ENCODE measurements around the gene IL21R.
A peak's percentile ranks its signal among the peaks of the same experiment; 100 is the strongest.
"Not testable (repeated sequence)": the region's sequence is repeated elsewhere in the genome, so short reads cannot be mapped to it uniquely, and the experiment has no call there.

The IL21R gene

DNA sequence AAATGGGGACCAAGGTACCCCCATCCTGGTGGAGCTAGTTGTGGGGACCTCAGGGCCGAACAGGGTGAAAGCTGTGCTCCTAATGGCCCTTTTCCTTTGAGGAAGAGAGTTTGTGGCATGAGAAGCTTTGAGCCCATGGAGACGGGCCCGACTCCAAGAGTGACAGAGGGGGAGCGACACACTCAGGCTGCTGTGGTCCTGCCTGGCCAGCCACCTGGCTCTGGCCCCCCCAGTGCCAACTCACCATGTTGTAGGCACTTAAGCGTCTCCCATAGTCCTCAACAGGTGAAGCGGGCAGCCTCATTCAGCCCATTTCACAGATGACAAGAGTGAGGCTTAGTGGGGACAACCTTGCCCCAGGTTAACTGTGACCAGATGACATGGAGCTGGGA is 1.6 kb downstream of the IL21R start:
- no peak for DNase-seq

DNA sequence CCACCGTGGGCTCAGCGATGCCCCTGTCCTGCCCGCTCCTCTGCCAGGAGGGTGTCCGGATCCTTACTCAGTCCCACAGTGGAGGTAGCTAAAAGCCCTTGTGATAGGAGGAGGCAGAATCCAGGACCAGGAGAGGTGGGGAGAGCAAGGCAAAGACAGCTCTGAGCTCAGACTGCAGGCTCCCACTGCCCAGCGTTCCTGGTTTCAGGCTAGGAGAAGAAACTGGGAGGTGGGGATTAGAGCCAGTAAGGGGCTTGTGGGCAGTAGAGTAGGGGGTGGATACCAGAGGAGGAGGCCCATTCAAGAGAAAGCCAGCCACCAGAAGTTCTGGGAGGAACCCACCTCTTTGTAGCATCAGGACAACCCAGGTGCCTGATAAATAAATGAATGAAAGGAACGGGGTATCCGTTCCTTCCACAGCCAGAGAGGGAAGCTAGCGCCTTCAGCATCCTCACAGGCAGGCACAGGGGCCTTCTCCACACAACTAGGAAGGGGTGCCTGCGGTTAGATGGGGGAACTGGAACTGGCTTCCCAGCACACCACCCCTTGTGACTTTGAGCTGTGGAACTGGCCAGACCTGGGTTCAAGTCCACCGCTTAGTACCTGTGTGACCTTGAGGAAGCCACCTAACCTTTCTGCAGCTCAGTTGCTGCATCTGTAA is 2.3 kb downstream of the IL21R start:
- no peak for DNase-seq

DNA sequence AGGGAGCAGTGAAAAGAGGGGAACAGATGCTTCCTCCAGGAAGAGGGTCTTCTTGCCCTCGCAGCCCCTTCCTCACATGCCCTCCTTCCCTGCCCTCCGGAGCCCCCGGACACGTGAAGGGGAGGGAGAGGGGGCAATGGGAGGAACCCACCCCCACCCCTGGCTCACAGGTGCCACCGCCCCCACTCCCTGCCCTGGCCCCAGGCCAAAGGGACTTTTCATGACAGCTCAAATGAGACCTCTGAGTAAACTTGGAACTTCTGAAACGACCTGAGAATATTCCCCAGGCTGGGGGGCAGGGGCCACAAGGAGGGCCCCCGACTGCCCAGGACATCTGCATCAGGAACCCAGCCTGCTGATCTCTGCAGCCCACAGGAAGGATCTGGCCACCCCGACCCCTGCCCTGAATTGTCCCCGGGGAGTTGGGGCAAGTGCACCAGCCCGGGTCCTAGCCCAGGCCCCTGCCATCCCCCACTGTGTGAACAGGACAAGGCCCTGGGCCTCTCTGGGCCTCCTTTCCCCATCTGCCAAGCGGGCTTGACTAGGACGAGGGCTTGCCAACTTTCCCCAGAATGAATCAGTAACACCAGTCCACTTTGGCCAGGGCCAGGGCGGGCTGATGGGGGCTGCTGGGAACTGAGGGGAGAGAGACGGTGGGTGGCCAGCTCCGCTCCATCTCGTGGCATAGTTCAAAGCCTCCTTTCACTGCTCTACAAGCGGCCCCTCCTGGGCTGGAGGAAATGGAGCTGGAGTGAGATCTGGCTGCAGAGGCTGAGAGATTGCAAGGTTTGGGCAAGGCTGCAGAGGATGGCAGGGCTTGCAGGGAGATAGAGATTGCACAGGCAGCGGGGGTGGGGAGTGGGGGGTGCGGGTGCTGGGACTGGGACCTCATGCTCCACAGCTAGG is 3.8 kb downstream of the IL21R start:
- DNase-seq = no peak

DNA sequence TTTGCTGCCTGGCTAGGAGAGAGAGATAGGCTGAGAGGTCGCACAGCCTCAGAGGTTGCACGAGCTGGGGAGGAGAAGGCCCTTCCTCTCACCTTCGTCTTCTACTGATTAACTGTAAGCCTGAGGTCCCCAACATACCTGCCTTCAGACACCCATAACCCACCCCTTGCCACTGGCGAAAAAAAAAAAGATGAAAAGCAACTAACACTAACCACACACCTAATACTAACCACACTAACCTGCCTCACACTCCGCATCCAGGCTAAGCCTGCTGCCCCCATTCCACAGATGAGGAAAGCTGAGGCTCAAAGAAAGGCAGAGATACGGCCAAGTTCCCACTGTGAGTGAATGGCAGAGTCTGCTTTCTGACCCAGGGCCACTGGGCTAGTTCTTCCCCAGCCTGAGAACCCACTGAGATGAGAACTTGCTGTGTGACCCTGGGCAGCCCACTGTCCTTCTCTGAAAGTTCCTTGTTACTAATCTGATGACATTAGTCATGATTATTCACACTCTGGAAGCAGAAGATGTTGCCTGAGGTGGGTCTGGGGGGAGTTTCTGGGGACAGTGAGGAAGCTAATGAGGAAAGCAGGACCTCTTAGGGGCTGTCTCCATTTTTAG is 4.6 kb downstream of the IL21R start:
- no peak for DNase-seq

DNA sequence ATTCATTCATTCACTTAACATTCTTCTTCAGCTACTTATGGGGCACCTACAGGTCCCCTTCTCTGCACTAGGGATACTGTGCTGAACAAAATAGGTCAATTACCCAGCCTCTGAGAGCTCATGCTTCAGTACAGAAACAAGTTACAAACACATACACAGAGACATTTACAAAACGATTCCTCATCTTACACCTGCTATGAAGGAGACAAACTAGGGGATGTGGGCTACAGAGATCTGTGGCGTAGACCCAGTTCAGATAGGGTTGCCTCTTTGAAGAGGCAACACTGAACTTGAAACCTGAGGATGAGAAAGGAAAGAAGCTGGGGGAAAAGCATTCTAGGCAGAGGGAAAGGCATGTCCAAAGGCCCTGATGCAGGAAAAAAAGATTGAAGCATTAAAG is 5.2 kb downstream of the IL21R start:
- DNase-seq = no peak

DNA sequence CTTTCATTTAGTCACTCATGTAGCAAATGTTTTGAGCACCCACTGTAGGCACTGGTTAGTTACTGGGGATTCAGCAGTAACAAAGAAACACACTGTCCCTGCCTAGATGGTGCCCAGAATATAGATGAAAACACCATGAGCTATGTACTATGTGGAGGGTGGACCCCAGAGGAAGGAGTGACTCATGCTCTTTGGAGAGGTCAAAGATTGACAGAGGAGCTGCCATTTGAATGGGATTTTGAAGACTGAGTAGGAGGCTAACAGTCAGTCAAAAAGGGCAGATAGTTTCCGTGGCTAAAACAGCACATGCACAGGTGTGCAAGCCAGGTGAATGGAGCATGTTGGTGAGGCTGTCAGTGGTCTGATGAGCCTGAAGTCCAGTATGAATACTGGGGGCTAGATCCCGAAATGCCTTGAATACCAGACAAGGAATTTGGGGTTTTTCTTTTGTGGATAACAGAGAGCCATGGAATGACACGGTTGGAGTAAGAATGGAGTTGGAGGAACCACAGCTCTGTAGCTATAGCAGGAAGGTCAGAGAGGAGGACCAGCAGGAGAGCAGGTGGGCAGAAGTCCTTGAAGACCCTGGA is 6.1 kb downstream of the IL21R start:
- no peak for DNase-seq

DNA sequence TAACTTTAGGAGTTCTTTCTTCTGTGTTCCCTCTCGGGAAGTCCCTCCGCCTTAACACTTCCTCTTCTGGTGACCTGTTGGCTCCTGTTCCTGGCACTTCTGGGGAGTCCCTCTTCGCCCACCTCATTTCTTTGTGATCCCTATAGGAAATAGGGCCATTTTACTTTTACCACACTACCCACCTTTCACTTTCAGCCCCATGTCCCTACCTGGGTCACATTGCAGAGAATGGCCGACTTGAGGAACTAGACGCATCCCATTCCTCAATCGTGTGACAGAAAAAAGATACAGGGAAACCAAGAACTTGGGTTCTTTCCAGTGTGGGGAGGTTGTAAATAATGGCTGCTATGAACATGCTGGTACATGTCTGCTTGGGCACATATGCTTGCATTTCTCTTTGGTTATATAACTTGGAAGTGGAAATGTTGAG is 6.6 kb downstream of the IL21R start:
- peak; percentile 19 for DNase-seq

DNA sequence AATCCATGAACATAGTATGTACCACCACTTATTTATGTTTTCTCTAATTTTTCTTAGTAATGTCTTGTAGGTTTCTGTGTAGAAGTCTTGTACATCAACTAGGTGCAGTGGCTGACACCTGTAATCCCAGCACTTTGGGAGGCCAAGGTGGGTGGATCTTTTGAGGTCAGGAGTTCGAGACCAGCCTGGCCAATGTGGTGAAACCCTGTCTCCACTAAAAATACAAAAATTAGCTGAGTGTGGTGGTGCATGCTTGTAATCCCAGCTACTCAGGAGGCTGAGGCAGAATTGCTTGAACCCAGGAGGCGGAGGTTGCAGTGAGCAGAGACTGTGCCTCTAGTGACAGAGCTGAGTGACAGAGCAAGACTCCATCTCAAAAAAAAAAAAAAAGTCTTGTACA is 8.0 kb downstream of the IL21R start:
- DNase-seq = not testable (repeated sequence)

DNA sequence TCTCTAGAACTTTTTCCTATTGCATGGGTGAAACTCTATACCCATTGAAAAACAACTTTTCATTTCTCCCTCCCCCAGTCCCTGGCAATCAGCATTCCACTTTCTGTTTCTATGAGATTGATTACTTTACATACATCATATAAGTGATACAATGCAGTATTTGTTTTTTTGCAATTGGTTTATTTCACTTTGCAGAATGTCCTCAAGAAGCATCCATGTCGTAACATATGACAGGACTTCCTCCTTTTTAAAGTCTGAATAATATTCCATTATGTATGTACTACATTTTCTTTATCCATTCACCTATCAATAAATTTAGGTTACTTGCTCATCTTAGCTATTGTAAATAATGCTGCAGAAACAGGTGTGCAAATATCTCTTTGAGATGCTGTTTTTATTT is 8.8 kb downstream of the IL21R start:
- no peak for DNase-seq

DNA sequence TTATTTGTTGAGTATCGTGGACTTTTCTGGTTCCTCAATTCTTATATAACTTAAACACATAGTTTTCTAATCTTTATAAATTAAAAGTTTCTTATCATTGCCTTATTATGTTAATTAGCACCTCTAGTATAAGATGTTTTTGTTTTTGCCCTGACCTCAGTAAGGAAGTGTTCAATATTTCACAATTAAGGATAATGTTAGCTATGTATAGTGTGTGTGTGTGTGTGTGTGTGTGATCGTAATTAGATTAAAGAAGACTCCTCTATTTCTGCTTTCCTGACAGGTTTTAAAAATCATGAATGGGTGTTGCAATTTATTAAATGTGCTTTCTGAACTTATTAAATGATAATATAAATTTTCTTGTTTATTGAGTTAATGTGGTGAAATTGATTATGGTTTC is 12.0 kb downstream of the IL21R start:
- DNase-seq = no peak

DNA sequence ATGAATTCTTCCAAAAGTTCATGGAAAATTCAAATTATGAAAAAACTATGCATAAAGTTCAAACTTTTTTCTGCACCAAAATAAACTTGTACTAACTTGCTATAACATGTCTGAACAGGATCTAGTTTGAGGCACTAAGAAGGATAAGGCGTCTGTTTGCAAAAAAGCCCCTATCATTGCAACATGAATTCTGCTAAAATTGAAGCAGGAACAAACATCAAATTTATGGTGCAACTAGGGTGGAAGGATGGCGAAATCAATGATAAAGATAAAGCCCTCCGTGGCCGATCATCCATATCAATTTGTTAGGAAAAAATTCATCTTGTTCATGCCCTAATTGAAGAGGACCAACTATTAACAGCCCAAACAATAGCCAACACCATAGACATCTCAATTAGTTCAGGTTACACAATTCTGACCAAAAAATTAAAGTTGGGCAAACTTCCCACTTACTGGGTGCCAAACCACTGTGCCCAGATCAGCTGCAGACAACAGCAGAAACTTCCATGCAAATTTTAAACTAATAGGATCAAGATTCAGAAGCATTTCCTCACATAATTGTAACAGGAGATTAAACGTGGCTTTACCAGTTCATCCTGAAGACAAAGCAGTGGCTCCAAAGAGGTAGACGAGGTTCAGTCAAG is 12.9 kb downstream of the IL21R start:
- DNase-seq = no peak

DNA sequence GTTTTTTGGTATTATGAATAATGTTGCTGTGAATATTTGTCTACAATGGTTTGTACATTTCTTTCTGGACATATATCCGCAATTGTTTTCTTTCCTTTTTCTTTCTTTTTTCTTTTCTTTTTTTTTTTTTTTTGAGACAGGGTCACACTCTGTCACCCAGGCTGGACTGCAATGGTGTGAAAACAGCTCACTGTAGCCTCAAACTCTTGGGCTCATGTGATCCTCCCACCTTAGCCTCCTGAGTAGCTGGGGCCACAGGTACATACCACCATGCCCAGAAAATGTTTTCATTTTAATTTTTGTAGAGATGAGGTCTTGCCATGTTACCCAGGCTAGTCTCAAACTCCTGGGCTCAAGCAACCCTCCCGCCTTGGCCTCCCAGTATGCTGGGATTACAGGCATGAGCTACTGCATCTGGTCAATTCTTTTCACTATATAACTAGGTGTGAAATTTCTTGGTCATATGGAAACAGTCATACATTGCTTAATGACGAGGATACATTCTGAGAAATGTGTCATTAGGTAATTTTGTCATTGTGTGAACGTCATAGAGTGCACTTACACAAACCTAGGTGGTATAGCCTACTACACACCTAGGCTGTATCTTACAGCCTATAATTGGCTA is 15.2 kb downstream of the IL21R start:
- no peak for DNase-seq

DNA sequence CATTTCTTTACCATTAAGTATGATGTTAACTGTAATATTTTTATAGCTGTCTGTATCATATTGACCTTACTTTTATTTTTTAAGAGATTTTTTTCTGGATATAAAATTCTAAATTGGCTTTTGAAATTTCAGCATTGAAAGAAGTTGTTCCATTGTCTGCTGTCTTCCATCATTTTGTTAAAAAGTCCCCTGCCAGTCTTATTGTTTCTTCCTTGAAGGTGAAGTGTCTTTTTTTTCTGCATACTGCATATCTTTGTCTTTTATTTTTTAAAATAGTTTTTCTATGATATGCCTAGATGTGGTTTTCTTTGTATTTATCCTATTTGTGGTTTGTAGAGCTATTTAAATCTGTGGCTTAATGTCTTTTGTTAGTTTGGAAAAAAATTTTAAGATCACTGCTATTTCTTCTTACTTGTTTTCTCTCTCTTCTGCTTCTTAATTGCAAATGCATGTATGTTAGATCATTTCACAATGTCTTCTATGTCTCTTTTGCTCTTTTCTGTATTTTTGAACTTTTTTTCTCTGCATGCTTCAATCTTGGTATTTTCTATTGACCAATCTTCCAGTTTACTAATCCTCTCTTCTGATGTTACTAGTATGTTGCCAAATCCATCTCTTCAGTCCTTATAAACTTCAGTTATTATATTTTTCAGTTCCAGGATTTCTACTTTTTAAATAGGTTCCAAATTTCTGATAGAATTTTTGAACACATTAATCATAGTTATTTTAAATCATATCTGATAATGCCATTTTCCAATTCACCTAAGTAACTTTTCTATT is 20.2 kb downstream of the IL21R start:
- no peak for DNase-seq

DNA sequence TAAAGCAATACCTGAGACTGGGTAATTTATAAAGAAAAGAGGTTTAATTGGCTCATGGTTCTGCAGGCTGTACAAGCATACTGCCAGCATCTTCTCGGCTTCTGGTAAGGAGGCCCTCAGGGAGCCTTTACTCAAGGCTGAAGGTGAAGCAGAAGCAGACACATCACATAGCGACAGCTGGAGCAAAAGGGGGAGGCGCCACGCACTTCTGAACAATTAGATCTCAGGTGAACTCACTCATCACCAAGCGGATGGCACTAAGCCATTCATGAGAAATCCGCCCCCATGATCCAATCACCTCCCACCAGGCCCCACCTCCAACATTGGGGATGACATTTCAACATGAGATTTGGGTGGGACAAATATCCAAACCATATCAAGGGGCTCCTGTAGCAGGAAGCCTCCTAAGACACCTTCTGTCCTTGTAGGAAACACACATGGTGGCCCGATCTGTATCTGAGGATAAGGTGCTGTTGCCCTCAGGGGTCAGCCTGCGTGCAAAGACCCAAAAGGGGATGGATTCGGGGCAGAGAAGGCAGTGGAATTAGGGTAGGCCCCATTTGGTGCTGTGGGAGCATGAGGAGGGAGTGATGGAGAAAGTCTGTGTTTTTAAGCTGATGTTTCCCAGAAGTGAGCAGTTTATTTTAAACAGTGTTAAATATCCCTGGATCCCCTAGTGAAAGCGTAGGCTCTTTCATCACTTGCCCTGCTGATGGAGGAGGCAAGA is 23.0 kb downstream of the IL21R start:
- DNase-seq = no peak

DNA sequence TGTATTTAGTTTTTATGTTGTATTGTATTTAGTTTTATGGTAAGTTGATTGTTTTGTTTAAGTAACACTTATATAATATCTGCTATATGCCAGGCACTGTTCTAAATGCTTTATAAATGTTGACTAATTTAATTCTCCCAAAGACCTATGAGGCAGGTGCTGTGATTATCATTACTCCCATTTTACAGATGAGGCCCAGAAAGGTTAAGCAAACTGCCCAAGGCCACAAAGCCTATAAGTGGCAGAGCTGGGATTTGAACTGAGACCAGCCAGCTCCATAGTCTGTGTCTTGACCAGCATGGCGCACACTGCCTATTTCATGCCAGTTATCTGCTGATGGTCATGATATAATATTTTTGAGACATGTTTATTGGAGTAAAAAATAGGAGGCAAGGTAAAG is 24.0 kb downstream of the IL21R start:
- DNase-seq = no peak

DNA sequence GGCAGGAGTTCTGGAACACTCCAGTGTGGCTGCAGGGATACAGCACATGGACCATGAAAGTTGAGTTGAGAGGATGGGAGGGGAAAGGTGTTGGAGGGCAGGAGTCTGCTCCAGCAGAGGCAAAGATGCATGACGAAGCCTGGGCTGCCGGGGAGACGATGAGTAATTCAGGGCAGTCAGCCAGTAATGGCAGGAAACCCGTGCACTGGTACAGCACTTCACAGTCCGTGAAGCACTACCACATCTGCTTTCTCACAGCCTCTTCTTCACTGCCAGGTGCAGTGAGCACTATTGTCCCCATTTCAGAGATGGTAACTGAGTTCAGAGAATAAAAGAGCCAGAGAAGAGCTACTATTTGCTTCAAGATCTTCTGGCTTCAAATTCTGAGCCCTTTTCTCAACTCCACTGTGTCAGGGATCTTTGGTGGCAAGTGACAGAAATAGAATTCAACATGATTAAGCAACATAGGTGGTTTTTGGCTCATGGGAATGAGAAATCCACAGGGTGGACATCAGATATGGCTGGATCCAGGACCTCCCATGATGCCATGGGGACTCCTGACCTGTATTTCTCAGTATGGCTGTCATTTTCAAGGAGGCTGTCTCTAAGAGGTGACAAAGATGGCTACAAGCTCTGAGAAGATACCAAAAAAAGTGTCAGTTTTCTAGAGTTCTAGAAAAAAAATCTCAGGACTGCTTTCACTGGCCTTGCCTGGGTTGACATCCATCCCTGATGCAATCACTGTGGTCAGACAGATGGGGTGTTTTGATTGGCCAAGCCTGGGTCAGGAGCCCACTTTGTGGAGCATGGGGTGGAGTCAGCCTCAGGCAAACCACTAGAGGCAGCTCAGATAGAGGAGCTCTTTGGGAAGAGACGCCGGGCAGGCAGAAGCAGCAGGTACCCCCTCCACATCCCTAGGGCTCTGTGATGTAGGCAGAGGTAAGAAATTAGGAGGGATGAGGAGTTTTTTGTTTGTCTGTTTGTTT is 24.7 kb downstream of the IL21R start:
- DNase-seq = no peak

DNA sequence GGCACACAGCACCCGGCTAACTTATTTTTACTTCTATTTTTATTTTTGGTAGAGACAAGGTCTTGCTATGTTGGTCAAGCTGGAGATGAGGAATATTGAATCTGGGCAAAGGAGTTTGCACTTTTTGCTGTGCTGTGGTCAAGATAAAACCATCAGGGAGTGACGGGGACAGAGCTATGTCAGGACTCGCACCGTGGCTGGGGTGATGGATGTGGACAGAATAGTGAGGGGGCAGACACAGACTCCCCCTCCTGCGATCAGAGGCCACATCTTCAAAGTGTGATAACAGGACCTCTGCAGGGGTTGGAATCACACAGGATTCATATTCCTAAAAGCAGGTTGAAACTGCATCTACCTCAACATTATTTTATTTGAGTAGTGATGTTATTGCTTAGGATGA is 25.6 kb downstream of the IL21R start:
- no peak for DNase-seq

DNA sequence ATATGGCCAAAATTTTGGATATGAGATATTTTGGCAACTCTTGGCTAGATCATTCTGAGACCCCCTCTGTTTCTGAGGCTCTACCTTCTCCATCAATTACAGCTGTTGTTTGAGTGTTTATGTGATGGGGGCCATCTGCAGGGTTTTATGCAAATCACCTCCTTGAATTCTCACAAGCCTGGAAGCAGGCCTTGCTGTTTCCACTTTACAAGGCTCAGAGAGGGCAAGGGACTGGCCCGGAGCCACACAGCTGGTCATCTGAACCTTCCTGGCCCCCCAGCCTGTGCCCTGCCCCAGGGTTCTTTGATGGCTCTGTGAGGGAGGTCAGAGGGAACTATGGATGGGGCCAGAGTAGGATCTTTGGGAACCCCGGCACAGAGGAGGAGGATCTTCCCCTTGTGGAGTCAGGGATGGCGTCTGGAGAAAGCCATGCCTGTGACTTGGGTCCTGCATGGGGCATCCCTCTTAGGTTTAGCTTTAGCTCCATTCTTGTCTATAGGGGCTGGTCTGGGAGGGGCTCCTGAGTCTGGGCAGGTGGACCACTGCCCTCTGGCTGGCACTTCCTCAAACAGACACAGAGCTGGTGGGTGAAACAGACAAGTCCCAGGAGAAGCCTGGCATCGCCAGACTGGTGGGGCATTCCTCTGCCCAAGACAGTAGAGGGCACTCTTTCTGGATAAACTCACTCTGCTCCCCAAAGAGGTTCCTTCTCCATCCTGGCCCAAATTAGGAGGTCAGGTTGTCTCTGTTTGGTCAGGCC is 26.2 kb downstream of the IL21R start:
- no peak for DNase-seq

DNA sequence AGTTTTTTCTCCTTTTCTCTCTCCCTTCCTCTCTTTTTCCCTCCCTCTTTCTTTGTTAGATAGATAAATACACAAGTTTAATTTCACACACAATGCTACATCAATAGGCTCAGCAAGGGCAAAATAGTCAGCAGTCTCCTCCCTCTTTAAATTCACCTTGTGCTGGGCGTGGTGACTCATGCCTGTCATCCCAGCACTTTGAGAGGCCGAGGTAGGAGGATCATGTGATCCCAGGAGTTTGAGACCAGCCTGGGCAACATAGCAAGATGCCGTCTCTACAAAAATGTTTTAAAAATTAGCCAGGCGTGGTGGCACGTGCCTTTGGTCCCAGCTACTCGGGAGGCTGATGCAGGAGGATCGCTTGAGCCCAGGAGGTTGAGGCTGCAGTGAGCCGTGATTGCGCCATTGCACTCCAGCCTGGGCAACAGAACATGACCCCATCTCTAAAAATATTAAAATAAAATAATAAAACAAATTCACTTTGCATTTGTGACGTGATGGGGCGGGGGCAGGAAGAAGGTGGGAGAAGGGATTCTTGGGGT is 27.4 kb downstream of the IL21R start:
- no peak for DNase-seq
